ENCODE data around the gene SEC61A1. TPM values are rescaled to one million over a fixed set of nuclear protein-coding genes. Genes with fewer than 3 reads are reported as not detected.

Gene SEC61A1
- total RNA-seq, 1 experiment from 2014 or later = 85.3 TPM

- no peaks in the 10 kb centered on the region for H3K9me3 ChIP-seq (ENCODE audit: low read length)
- H2AFZ ChIP-seq (ENCODE audit: low read length) = no peak overlapping the region
- H3K9me2 ChIP-seq (replicated peaks; ENCODE audit: insufficient read depth, low read length) = no peaks in the 10 kb centered on the region
- peaks cover 3% of the 10 kb centered on the region for H3K79me2 ChIP-seq (ENCODE audit: low read length)
- H3K9ac ChIP-seq (ENCODE audit: low read length) = no peak overlapping the region
- no peak overlapping the region for H3K4me3 ChIP-seq (ENCODE audit: low read length)
- no peak overlapping the region for H3K27ac ChIP-seq (ENCODE audit: low read length)
- H3K4me2 ChIP-seq (ENCODE audit: low read depth, low read length, poor library complexity, severe bottlenecking) = no peak overlapping the region
- no peak for DNase-seq
- no peaks in the 10 kb centered on the region for H3K27me3 ChIP-seq (ENCODE audit: low read length)
- no peaks in the 10 kb centered on the region for H3K4me1 ChIP-seq (ENCODE audit: low read length)
- peaks cover 73% of the 10 kb centered on the region for H3K36me3 ChIP-seq (ENCODE audit: insufficient read depth, low read length)
- peaks cover 9% of the 10 kb centered on the region; the same call in 1 of the 2 replicates for H4K20me1 ChIP-seq (ENCODE audit: insufficient read depth, low read depth, low read length)
Measured at GRCh38 chr3:128062033-128062745, 10.0 kb downstream of the SEC61A1 start.

- H3K4me3 ChIP-seq (ENCODE audit: low read length) = no peak overlapping the region
- H3K9ac ChIP-seq (ENCODE audit: low read length) = no peak overlapping the region
- H4K20me1 ChIP-seq (ENCODE audit: insufficient read depth, low read depth, low read length) = peaks cover 13% of the 10 kb centered on the region
- no peaks in the 10 kb centered on the region for H3K9me3 ChIP-seq (ENCODE audit: low read length)
- H2AFZ ChIP-seq (ENCODE audit: low read length) = no peak overlapping the region
- no peak for DNase-seq
- H3K9me2 ChIP-seq (replicated peaks; ENCODE audit: insufficient read depth, low read length) = no peaks in the 10 kb centered on the region
- no peaks in the 10 kb centered on the region for H3K4me1 ChIP-seq (ENCODE audit: low read length)
- H3K36me3 ChIP-seq (ENCODE audit: insufficient read depth, low read length) = peaks cover 80% of the 10 kb centered on the region
- H3K27ac ChIP-seq (ENCODE audit: low read length) = no peak overlapping the region
- no peaks in the 10 kb centered on the region for H3K27me3 ChIP-seq (ENCODE audit: low read length)
- no peak overlapping the region for H3K4me2 ChIP-seq (ENCODE audit: low read depth, low read length, poor library complexity, severe bottlenecking)
- H3K79me2 ChIP-seq (ENCODE audit: low read length) = peaks cover 2% of the 10 kb centered on the region
Measured at GRCh38 chr3:128063865-128064264, 11.6 kb downstream of the SEC61A1 start.

GRCh38 chr3:128064962-128065361 is 12.7 kb downstream of the SEC61A1 start:
- DNase-seq = no peak
- H3K27ac ChIP-seq (ENCODE audit: low read length) = no peak overlapping the region
- H2AFZ ChIP-seq (ENCODE audit: low read length) = no peak overlapping the region
- no peaks in the 10 kb centered on the region for H3K9me2 ChIP-seq (replicated peaks; ENCODE audit: insufficient read depth, low read length)
- no peaks in the 10 kb centered on the region for H3K9me3 ChIP-seq (ENCODE audit: low read length)
- peaks cover 2% of the 10 kb centered on the region for H3K79me2 ChIP-seq (ENCODE audit: low read length)
- H3K4me3 ChIP-seq (ENCODE audit: low read length) = no peak overlapping the region
- peaks cover 13% of the 10 kb centered on the region for H4K20me1 ChIP-seq (ENCODE audit: insufficient read depth, low read depth, low read length)
- no peak overlapping the region for H3K9ac ChIP-seq (ENCODE audit: low read length)
- no peaks in the 10 kb centered on the region for H3K4me1 ChIP-seq (ENCODE audit: low read length)
- H3K4me2 ChIP-seq (ENCODE audit: low read depth, low read length, poor library complexity, severe bottlenecking) = no peak overlapping the region
- H3K27me3 ChIP-seq (ENCODE audit: low read length) = no peaks in the 10 kb centered on the region
- peaks cover 90% of the 10 kb centered on the region for H3K36me3 ChIP-seq (ENCODE audit: insufficient read depth, low read length)

- Histone ChIP-seq H3K79me2 (ENCODE audit: low read length) (peaks cover 7% of the 10 kb centered on the region), H4K20me1 (ENCODE audit: insufficient read depth, low read depth, low read length) (peaks cover 16% of the 10 kb centered on the region), H3K9me2 (replicated peaks; ENCODE audit: insufficient read depth, low read length) (no peaks in the 10 kb centered on the region)
Measured at GRCh38 chr3:128066114-128066513, 13.9 kb downstream of the SEC61A1 start.

GRCh38 chr3:128066676-128067075 is 14.4 kb downstream of the SEC61A1 start:
- no peak for DNase-seq
- Histone ChIP-seq H4K20me1 (ENCODE audit: insufficient read depth, low read depth, low read length) (peaks cover 16% of the 10 kb centered on the region), H3K36me3 (ENCODE audit: insufficient read depth, low read length) (peaks cover 83% of the 10 kb centered on the region), H3K4me1 (ENCODE audit: low read length) (no peaks in the 10 kb centered on the region), H3K79me2 (ENCODE audit: low read length) (peaks cover 7% of the 10 kb centered on the region), H3K9me3 (ENCODE audit: low read length) (no peaks in the 10 kb centered on the region), H3K27ac (ENCODE audit: low read length) (no peak overlapping the region), H3K4me2 (ENCODE audit: low read depth, low read length, poor library complexity, severe bottlenecking) (no peak overlapping the region), H2AFZ (ENCODE audit: low read length) (no peak overlapping the region), H3K4me3 (ENCODE audit: low read length) (no peak overlapping the region), H3K9ac (ENCODE audit: low read length) (no peak overlapping the region), H3K9me2 (replicated peaks; ENCODE audit: insufficient read depth, low read length) (no peaks in the 10 kb centered on the region), H3K27me3 (ENCODE audit: low read length) (no peaks in the 10 kb centered on the region)

More at GRCh38 chr3:128066114-128066513, 13.9 kb downstream of the SEC61A1 start:
- H3K4me1 ChIP-seq (ENCODE audit: low read length) = no peaks in the 10 kb centered on the region
- DNase-seq = no peak
- no peak overlapping the region for H3K9ac ChIP-seq (ENCODE audit: low read length)
- H3K27me3 ChIP-seq (ENCODE audit: low read length) = no peaks in the 10 kb centered on the region
- H3K4me3 ChIP-seq (ENCODE audit: low read length) = no peak overlapping the region
- peaks cover 88% of the 10 kb centered on the region for H3K36me3 ChIP-seq (ENCODE audit: insufficient read depth, low read length)
- no peak overlapping the region for H2AFZ ChIP-seq (ENCODE audit: low read length)
- H3K4me2 ChIP-seq (ENCODE audit: low read depth, low read length, poor library complexity, severe bottlenecking) = no peak overlapping the region
- H3K9me3 ChIP-seq (ENCODE audit: low read length) = no peaks in the 10 kb centered on the region
- no peak overlapping the region for H3K27ac ChIP-seq (ENCODE audit: low read length)

GRCh38 chr3:128067489-128067888 is 15.3 kb downstream of the SEC61A1 start:
- Histone ChIP-seq H3K4me1 (ENCODE audit: low read length) (no peaks in the 10 kb centered on the region), H3K9ac (ENCODE audit: low read length) (no peak overlapping the region), H2AFZ (ENCODE audit: low read length) (no peak overlapping the region), H3K9me3 (ENCODE audit: low read length) (no peaks in the 10 kb centered on the region), H3K4me2 (ENCODE audit: low read depth, low read length, poor library complexity, severe bottlenecking) (no peak overlapping the region), H3K36me3 (ENCODE audit: insufficient read depth, low read length) (peaks cover 75% of the 10 kb centered on the region), H3K9me2 (replicated peaks; ENCODE audit: insufficient read depth, low read length) (no peaks in the 10 kb centered on the region), H3K27me3 (ENCODE audit: low read length) (no peaks in the 10 kb centered on the region), H3K27ac (ENCODE audit: low read length) (no peak overlapping the region), H3K79me2 (ENCODE audit: low read length) (peaks cover 13% of the 10 kb centered on the region), H3K4me3 (ENCODE audit: low read length) (no peak overlapping the region), H4K20me1 (ENCODE audit: insufficient read depth, low read depth, low read length) (peaks cover 23% of the 10 kb centered on the region)
- DNase-seq = no peak

- Histone ChIP-seq H3K4me1 (ENCODE audit: low read length) (no peaks in the 10 kb centered on the region), H3K36me3 (ENCODE audit: insufficient read depth, low read length) (peaks cover 74% of the 10 kb centered on the region; the same call in 1 of the 2 replicates), H4K20me1 (ENCODE audit: insufficient read depth, low read depth, low read length) (peaks cover 20% of the 10 kb centered on the region), H3K4me3 (ENCODE audit: low read length) (no peak overlapping the region), H3K9me2 (replicated peaks; ENCODE audit: insufficient read depth, low read length) (no peaks in the 10 kb centered on the region), H3K9ac (ENCODE audit: low read length) (no peak overlapping the region), H3K79me2 (ENCODE audit: low read length) (peaks cover 15% of the 10 kb centered on the region), H3K27ac (ENCODE audit: low read length) (no peak overlapping the region), H3K4me2 (ENCODE audit: low read depth, low read length, poor library complexity, severe bottlenecking) (no peak overlapping the region), H3K9me3 (ENCODE audit: low read length) (no peaks in the 10 kb centered on the region), H2AFZ (ENCODE audit: low read length) (no peak overlapping the region), H3K27me3 (ENCODE audit: low read length) (no peaks in the 10 kb centered on the region)
- peak; percentile 81 for DNase-seq
Measured at GRCh38 chr3:128068156-128068620, 16.0 kb downstream of the SEC61A1 start.

GRCh38 chr3:128069271-128069670 is 17.0 kb downstream of the SEC61A1 start:
- no peaks in the 10 kb centered on the region for H3K27me3 ChIP-seq (ENCODE audit: low read length)
- no peaks in the 10 kb centered on the region for H3K9me2 ChIP-seq (replicated peaks; ENCODE audit: insufficient read depth, low read length)
- peaks cover 17% of the 10 kb centered on the region for H3K79me2 ChIP-seq (ENCODE audit: low read length)
- H3K27ac ChIP-seq (ENCODE audit: low read length) = no peak overlapping the region
- H3K36me3 ChIP-seq (ENCODE audit: insufficient read depth, low read length) = peaks cover 71% of the 10 kb centered on the region; the same call in 1 of the 2 replicates
- no peaks in the 10 kb centered on the region for H3K9me3 ChIP-seq (ENCODE audit: low read length)
- DNase-seq = no peak
- peaks cover 20% of the 10 kb centered on the region for H4K20me1 ChIP-seq (ENCODE audit: insufficient read depth, low read depth, low read length)
- H3K4me2 ChIP-seq (ENCODE audit: low read depth, low read length, poor library complexity, severe bottlenecking) = no peak overlapping the region
- no peak overlapping the region for H3K9ac ChIP-seq (ENCODE audit: low read length)
- H3K4me1 ChIP-seq (ENCODE audit: low read length) = no peaks in the 10 kb centered on the region
- no peak overlapping the region for H2AFZ ChIP-seq (ENCODE audit: low read length)
- H3K4me3 ChIP-seq (ENCODE audit: low read length) = no peak overlapping the region
